ENCODE measurements around the gene ZNF195.
"Not testable (repeated sequence)": the region's sequence is repeated elsewhere in the genome, so short reads cannot be mapped to it uniquely, and the experiment has no call there.

ZNF195 gene

GRCh38 chr11:3346587-3346986, 32.4 kb downstream of the ZNF195 start:
- no peak for DNase-seq

DNA sequence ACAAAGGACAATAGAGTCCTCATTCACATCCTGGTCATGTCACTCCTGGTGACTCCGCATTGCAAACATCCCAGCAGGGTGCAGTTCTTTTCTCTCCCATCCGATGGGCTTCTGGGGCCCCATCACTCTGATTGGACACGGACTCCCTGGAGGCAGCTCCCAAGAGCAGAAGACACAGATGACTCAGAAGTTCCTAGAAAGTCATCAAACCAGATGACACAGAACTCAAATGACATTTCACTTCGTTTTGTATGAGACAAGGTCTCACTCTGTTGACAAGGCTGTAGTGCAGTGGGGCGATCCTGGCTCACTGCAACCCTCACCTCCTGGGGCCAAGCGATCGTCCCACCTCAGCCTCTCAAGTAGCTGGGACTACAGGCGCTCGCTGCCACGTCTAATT, 33.2 kb downstream of the ZNF195 start:
- DNase-seq: no peak

- DNase-seq: no peak
Measured at GRCh38 chr11:3344327-3345174, 34.4 kb downstream of the ZNF195 start.

GRCh38 chr11:3342709-3343108, 36.2 kb downstream of the ZNF195 start:
- DNase-seq: no peak

DNA sequence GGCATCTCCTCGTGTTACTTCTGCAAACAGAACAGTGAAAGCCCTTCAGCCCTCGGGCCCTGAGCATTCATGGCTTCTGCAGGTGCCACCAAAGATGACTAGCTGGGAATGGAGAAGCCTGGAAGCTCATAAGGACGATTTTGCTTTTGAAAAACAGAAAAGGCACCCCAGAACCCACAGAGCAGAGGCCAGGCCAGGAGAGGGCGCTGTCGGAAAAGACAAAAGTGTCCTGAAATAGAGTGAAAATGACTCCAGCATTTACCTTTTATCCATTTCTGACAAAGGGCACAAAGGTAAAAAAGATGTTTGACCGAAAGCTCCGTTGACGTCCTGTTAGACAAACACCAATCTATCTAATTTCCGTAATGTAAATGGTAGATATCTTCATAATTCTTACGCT, 37.6 kb downstream of the ZNF195 start:
- no peak for DNase-seq

GRCh38 chr11:3340025-3340424, 38.9 kb downstream of the ZNF195 start:
- DNase-seq: no peak

DNA sequence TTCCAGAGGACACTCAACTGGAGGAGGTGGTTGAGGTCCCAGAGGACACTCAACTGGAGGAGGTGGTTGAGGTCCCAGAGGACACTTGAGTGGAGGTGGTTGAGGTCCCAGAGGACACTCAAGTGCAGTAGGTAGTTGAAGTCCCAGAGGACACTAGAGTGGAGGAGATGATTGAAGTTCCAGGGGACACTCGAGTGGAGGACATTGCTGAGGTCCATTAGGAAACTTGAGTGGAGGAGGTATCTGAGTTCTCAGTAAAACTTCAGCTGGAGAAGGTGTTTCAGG, 39.7 kb downstream of the ZNF195 start:
- no peak for DNase-seq

DNA sequence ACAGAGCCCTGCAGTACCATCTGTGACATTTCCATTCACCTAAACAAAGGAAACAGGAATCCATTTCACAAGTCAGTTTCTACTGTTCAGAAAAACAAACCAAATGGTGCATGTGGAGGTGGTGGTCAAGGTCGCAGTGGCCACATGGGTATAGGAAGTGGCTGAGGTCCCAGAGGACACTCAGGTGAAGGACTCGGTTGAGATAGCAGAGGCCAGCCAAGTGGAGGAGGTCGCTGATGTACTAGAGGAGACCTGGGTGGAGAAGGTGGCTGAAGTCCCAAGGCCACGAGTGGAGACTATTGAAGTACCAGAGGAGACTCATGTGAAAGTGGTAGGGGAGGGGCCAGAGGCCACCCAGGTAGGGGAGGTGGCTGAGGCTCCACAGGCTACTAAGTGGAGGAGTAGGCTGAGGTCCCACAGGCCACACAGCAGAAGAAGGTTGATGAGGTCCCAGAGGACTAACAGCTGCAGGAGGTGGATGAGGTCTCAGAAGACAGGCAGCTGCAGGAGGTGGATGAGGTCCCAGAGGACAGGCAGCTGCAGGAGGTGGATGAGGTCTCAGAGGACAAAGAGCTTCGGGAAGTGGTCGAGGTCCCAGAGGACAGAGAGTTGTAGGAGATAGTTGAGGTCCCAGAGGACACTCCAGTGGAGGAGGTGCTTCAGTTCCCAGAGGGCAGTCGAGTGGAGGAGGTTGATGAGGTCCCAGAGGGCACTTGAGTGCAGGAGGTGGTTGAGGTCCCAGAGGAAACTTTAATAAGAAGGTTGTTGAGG, 40.2 kb downstream of the ZNF195 start:
- no peak for DNase-seq

- not testable (repeated sequence) for DNase-seq
Measured at GRCh38 chr11:3336420-3336819, 42.5 kb downstream of the ZNF195 start.

DNA sequence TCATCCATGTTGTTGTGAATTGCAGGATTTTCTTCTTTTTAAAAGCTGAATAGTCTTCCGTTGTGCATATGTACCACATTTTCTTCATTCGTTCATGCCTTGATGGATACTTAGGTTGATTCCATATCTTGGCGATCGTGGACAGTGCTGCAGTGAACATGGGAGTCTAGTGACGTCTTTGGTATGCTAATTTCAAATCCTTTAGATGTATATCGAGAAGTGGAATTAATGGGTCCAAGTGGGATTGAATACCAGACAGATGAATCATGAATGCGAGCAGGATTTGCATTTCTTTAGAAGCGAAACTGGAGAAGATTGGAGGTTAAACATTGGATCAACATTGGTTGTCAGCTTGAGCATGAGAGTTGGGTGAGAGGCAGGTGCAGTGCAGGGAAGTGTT, 45.8 kb downstream of the ZNF195 start:
- DNase-seq: not testable (repeated sequence)

DNA sequence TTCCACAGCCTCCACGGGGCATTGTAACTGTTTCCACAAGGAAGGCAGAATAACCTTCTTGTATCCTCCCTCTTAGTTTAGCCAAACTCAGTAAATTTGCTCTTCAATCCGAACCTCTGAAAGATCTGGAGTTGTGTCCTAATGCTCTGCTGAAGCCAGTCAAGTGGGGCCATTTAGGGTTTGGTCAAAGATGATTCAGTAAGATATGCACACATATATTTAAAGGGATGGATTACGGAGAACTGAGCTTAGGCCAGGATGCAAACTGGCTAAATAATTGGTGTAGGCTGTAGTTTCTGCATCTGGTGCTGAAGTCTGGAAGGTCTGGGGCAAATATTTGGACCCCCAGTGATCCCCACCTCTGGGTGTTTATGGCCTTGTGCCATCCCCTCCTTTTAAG, 47.9 kb downstream of the ZNF195 start:
- DNase-seq: not testable (repeated sequence)

DNA sequence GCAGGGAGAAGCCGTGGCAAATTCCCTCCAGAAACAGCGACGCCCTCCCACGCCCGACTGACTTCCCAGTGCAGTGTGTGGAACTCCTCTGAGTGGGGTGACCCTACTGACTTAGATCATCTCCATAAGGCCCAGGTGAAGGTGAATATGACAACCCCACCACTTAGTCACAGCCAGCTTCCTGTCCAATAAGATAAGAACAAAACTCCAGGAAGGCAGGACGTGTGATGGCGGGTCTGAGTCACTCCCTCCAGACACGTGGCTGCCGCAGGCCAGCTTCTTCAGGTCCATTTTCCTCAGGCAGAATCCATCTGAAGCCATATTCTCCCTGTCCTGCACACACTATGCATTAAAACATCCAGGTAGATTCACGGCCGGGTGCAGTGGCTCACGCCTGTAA, 48.9 kb downstream of the ZNF195 start:
- not testable (repeated sequence) for DNase-seq

GRCh38 chr11:3328503-3328902, 50.4 kb downstream of the ZNF195 start:
- not testable (repeated sequence) for DNase-seq

- not testable (repeated sequence) for DNase-seq
Measured at GRCh38 chr11:3326450-3326849, 52.5 kb downstream of the ZNF195 start.

DNA sequence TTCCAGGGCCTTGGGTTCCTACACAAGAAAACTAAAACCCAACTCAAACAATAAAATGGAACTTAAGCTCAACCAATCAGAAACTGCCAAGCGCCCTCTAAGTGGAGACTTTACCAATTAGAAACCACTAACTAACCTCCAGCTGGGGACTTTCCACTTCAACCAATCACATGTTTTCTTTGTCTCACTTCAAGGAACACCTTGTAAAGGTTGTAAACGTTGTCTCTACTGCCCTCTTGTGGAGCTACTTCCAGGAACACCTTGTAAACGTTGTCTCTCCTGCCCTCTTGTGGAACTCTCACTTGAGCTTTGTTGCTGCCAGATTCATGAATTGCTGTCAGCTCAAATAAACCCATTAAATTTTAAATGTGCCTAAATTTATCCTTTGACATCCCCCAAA, 54.2 kb downstream of the ZNF195 start:
- DNase-seq: not testable (repeated sequence)

Data from DMS79 treated with DMSO at 0.1 percent for 48 hours (cell line).